Activated CD4-positive, alpha-beta T cell treated with anti-CD3 and anti-CD28 coated beads, Interleukin-10, Interleukin-2, amounts not matched to agents 100 ng/mL and 50 ng/mL, durations not matched to agents 16 hours and 8 hours (primary cell): ENCODE data around the gene DAW1.
A peak's percentile ranks its signal among the peaks of the same experiment; 100 is the strongest.
"Not testable (repeated sequence)": the region's sequence is repeated elsewhere in the genome, so short reads cannot be mapped to it uniquely, and the experiment has no call there.

ENCODE experiments used
- DNase-seq: peaks from one replicate; pipeline ENCODE4 v3.0.0-alpha.2; 2020

DAW1 gene

GRCh38 chr2:227871375-227871791, at the start of gene DAW1:
Gene DAW1, plus strand, starts transcription at chr2:227871631. Its CDS starts 59 bp downstream, at chr2:227871690.
- peak; percentile 61 for DNase-seq

GRCh38 chr2:227822416-227823003, 48.9 kb upstream of the DAW1 start:
- DNase-seq = no peak

GRCh38 chr2:227823922-227824321, 47.5 kb upstream of the DAW1 start:
- no peak for DNase-seq

- no peak for DNase-seq
These were observed 46.7 kb upstream of the DAW1 start for GRCh38 chr2:227824711-227825110.

GRCh38 chr2:227826019-227826521, 45.4 kb upstream of the DAW1 start:
- DNase-seq = peak; percentile 19

- DNase-seq = no peak
These were observed 44.9 kb upstream of the DAW1 start for GRCh38 chr2:227826563-227826962.

- no peak for DNase-seq
These were observed 44.3 kb upstream of the DAW1 start for GRCh38 chr2:227827143-227827542.

- no peak for DNase-seq
These were observed 42.9 kb upstream of the DAW1 start for GRCh38 chr2:227828477-227828912.

GRCh38 chr2:227829337-227829736, 42.1 kb upstream of the DAW1 start:
- DNase-seq = no peak

GRCh38 chr2:227834423-227834822, 37.0 kb upstream of the DAW1 start:
- no peak for DNase-seq

- DNase-seq = no peak
These were observed 36.3 kb upstream of the DAW1 start for GRCh38 chr2:227834916-227835650.

- DNase-seq = not testable (repeated sequence)
These were observed 31.9 kb upstream of the DAW1 start for GRCh38 chr2:227839339-227840129.

- no peak for DNase-seq
These were observed 24.6 kb upstream of the DAW1 start for GRCh38 chr2:227846831-227847230.

- DNase-seq = no peak
These were observed 23.3 kb upstream of the DAW1 start for GRCh38 chr2:227848146-227848545.

- DNase-seq = peak; percentile 58
These were observed 22.8 kb upstream of the DAW1 start for GRCh38 chr2:227848586-227848985.

- no peak for DNase-seq
These were observed 21.5 kb upstream of the DAW1 start for GRCh38 chr2:227849906-227850305.

- DNase-seq = no peak
These were observed 18.2 kb upstream of the DAW1 start for GRCh38 chr2:227853204-227853629.

GRCh38 chr2:227853765-227854271, 17.6 kb upstream of the DAW1 start:
- no peak for DNase-seq

- no peak for DNase-seq
These were observed 16.0 kb upstream of the DAW1 start for GRCh38 chr2:227855440-227855839.

GRCh38 chr2:227856697-227857096, 14.7 kb upstream of the DAW1 start:
- no peak for DNase-seq

- no peak for DNase-seq
These were observed 11.2 kb upstream of the DAW1 start for GRCh38 chr2:227860221-227860641.

- no peak for DNase-seq
These were observed 10.4 kb upstream of the DAW1 start for GRCh38 chr2:227861011-227861410.

GRCh38 chr2:227862227-227862740, 9.1 kb upstream of the DAW1 start:
- DNase-seq = peak; percentile 53
